RKO (cell line): Measurements from ENCODE around the gene LARGE1.

Source experiments
- DNase-seq: peaks from one replicate; pipeline ENCODE4 v3.0.0-alpha.2; 2016; ENCODE audit warnings: low spot score

The LARGE1 gene

GRCh38 chr22:33817512-33818127 lies 102.7 kb downstream of the LARGE1 start:
- no peak for DNase-seq

- DNase-seq: no peak
Observed at GRCh38 chr22:33812360-33812977, 107.8 kb downstream of the LARGE1 start.

GRCh38 chr22:33811686-33812085 lies 108.6 kb downstream of the LARGE1 start:
- DNase-seq: no peak

DNA sequence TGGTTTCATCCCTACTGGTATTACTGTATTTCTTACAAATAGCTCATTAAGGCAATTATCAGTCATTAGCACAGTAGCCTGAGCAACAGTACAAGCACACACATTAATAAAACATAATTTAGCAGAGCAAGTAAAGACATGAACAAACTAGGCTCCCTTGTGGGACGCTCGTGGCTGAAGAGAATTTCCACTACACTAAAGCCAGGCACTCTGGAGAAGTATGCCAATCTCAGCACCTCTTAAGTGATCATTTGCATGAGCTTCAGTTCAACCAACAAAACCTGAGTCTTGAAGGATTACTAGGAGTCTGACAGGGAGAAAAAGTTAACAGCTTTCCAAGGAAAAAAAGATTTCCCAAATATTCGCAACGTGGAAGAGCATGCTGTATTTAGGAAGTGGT lies 109.1 kb downstream of the LARGE1 start:
- no peak for DNase-seq

DNA sequence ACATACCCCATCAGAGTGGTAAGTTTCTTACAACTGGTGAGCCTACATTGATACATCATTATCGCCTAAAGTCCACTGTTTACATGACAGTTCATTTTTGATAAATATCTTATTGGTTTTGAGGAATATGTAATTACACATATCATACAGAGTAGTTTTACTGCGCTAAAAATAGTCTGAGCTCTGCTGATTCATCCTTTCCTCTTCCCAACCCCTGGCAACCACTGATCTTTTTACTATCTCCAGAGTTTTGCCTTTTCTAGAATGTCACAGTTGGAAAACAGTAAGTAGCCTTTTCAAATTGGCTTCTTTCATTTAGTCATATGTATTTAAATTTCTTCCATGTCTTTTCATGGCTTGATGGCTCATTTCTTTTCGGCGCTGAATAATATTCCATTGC lies 112.8 kb downstream of the LARGE1 start:
- no peak for DNase-seq

DNA sequence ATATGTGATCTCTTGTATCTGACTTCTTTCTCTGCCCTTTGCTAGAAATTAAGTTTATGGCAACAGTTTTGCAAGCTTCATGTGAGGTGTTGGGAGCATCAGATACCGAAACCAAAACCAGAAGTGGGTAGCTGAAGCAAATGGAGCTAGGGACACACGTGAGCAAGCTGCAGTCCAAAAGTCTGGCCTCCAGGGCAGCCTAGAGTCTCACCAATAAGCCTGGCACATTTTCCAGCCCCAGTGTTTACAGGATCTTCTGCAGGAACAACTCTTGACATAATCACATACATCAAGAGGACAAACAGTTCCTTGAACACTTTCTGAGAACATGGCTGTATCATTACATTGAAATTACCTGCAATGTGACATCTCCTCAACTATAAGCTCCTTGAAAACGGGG lies 114.1 kb downstream of the LARGE1 start:
- no peak for DNase-seq

DNA sequence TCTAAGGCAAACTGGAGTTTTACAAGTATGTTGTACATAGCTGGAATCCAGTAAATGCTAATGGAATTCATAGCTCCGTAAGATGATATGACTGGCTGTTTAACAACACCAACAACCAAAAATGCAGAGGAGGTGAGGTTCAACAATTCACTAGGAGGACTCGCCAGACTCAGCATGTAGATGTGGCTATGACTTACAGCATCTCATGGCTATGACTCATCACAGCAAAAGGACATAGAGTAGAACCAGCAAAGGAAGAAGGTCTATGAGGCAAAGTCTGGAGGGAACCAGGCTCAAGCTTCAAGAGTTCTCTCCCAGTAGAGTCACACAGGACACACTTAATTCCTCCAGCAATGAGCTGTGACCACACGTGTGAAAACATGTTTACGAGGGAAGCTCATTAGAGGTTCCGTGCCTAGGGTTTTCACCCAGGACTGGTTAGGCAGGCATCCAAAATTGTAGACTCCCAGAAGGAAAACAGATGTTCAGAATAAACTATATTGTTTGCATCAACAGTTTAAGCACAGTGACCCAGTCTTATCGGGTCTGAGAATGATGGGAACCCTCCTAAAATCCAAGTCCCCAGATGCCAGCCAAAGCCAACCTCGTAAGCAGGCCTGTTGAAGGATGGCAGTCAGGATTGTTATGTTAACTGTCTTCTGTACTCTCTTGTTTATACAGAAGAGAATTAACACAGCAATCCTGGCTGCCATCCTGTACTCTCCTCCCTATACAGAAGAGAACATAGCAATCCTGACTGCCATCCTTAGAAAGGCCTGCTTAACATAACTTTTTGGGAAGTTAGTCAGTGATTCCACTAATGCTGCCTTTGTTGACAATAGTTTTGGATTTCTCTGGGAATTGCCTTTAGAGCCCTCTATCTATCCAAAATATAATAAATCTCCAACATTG lies 116.6 kb downstream of the LARGE1 start:
- DNase-seq: peak; percentile 52

DNA sequence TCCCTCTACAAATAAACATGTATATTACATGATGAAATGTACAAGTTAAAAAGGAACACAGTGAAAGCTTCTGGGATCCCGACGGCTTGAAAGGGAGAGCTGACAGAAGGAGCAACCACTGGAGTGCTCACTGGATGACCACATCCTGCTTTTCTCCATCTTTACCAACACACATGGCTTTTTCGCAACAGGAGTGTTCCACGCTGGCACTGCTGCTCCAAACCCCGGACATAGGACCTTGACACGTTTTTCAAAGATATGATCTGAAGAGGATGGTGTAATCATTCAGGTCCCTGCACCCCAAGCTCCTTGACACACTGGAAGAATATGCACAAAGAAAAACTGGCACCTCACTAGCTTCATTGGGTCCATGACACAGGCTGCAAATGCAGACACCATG lies 121.9 kb downstream of the LARGE1 start:
- no peak for DNase-seq

- no peak for DNase-seq
Observed at GRCh38 chr22:33796494-33796893, 123.8 kb downstream of the LARGE1 start.

DNA sequence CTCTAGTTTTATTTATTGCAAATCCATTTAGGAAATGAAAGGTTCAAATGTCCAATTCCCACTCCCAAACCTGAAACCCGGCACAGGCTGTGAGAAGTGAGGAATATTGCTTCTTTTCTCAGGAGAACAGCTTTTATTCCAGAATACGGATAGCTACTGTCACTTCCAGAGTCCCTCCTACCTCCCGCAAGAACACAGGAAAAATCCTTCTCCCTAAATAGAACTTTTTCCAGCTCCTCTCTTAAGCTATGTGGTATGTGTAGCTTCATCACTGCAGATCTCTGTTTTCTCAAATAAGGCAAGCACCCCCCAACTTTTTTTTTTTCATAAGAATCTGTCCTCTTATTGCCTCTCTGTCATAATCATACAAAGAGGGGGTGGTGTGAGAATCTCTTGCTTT lies 126.8 kb downstream of the LARGE1 start:
- no peak for DNase-seq

DNA sequence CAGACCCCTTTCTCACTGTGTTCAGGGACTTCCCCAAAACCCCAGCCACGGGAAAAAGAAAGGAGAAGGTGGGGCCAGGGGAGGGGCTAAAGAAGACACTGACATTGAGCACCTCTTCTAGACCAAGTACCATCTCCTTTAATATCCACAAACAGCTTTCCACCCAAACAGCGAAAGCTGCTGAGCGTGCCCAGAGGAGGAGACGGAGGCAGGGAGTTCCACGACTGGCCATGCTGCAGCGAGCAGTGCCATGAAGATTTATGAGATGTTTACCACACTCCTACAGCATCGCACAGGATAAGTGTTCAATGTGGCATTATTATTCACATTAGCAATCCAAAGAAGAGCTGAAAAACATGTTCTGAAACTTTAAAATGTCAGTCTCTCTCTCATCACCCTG lies 127.4 kb downstream of the LARGE1 start:
- DNase-seq: no peak

DNA sequence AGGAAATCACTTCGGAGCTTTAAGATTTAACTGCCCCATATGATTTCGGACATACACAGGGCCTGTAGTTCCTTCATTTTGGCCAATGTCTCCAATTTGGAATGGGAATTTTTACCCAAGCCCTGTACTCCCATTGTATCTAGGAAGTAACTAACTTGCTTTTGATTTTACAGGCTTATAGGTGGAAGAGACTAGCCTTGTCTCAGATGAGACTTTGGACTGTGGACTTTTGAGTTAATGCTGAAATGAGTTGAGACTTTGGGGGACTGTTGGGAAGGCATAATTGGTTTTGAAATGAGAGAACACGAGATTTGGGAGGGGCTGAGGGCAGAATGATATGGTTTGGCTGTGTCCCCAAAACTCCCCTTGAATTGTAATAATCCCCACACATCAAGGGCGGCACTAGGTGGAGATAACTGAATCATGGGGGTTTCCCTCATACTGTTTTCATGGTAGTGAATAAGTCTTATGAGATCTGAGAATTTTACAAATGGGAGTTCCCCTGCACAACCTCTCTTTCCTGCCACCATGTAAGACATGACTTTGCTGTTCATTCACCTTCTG lies 130.5 kb downstream of the LARGE1 start:
- DNase-seq: no peak

DNA sequence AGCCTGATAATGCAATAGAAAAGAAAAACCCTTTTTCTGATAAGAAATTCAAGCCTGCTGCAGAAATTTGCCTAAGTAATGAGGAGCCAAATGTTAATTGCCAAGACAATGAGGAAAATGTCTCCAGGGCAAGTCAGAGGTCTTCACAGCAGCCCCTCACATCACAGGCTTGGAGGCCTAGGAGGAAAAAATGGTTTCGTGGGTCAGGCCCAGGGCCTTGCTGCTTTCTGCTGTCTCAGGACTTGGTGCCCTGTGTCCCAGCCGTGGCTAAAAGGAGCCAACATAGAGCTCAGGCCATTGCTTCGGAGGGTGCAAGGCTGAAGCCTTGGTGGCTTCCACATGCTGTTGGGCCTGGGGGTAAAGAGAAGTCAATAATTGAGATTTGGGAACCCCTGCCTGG lies 131.3 kb downstream of the LARGE1 start:
- DNase-seq: no peak

GRCh38 chr22:33787645-33788456 lies 132.4 kb downstream of the LARGE1 start:
- DNase-seq: no peak

DNA sequence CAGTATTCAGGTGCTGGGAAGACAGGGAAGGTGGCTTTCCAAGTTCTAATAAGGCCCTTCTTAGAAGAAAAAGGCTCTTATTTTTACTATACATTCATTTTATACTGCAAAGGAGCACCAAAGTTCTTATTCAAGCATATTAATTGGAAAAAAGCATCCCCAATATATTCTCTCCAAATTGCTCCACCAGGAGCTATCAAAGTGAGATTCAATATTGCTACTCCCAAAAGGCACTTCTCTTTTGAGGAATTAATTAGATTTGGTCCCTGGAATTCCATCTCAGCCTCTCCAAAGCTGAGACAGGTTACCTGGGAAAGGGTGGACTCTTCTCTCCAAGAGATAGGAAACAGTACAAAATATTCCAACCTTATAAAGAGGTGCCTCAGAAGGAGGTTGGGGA lies 134.1 kb downstream of the LARGE1 start:
- no peak for DNase-seq

DNA sequence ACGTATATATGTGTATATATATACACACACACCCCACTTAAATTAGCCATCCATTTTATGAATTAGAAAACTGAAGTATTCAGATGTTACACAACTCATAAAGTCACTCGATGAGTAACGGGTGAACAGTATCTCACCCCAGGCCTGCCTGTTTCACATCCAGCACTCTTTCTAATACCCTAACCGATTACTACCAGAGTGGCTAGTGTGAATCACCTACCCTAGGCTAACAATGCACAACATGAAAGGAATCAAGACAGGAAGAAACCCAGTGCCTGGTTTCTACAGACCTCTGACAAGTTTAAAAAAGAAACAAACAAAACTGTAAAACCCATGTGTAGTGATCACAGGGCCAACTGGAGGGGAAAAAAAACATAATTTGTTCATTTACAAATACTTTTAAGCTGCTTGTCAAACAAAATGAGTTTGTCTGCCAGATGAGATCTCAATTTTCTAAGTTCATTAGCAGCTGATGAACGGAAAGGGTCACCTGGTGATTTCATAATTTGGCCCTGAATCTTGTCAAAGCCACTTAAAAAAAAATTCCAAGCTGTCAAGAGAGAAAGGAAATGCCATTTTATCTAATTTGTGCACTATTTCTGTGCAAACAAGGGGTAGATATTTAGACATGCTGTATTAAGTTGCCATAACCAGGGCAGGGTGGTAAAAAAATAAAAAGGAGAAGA lies 134.8 kb downstream of the LARGE1 start:
- peak; percentile 76 for DNase-seq

GRCh38 chr22:33781411-33781810 lies 138.9 kb downstream of the LARGE1 start:
- no peak for DNase-seq

DNA sequence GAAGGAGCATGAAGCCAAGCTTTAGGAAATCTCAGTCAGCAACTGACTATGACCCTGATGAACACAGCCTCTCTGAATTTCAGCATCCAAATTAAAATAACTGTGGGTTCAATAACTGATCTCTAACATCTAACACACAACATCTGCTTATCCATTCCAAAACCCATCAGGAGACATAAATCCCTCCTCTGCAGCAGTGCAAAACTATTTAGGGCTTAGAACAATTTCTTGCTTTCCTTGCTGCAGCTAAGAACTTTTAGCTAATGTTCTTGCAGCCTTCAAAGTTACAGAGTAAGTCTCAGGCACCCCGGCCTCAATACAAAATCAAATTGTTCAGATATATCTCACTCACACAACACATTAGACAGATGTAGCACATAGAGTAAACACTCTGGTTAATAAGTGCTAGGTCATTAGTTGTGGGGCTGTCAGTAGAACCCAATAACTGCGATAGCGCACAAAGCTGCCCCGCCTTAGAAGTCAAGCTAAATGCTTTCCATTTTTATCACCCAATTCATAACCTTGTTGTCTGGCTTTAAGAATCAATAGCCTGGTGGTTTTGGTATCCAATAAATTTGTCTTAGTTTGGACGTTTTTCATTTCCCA lies 139.6 kb downstream of the LARGE1 start:
- DNase-seq: no peak

DNA sequence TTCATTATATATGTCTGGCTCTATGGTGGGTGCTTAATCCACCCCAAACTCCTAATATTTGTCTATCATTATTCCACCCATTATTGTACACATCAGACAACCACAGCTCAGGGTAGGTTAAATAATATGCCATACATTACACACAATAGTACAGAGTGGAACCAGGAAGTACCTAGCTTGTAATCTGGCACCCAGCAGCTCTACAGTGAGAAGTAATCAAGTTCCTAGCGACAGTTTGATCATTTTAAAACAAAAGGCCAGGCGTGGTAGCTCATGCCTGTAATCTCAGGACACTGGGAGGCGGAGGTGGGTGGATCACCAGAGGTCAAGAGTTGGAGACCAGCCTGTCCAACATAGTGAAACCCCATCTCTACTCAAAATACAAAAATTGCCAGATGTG lies 141.0 kb downstream of the LARGE1 start:
- no peak for DNase-seq

DNA sequence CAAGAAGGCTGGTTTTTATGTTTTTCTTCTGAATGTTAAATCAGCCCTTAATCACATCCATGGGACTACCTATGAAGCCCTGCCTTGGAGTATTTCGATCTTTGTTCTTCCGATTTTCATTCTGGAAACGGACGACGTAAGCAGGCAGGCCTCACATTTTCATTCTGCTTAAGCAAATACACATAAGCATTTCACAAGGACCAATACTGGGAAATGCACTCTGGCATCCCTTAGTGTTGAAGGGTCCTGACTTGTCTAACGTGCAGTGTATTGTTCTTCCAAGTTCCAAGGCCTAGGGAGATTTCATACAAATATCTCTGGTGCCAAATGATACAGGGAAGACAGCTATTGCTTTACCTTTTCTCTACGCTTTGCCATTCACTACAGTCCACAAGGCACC lies 143.8 kb downstream of the LARGE1 start:
- DNase-seq: no peak

DNA sequence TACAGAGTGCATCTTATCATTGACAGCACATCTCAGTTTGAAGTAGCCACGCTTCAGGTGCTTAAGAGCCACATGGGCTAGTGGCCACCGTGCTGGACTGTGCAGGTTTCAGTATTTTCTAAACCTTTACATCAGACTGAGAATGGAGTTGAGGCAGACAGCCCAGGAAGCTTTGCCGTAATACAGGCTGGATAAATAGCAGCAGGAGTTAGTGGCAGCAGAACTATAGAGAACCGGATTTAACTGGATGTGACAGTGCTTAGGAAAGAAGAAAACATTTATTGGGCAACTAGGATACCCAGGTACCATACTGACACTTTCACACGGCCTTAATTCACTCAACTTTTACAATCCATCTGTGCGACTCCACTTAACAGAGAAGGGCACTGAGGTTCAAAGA lies 145.5 kb downstream of the LARGE1 start:
- DNase-seq: no peak
